Fibroblast of skin of left quadriceps (primary cell): Measurements from ENCODE around the gene ADGRD1.

ENCODE experiments used
- DNase-seq, 2 experiments: peaks; one replicate each; pipeline ENCODE4 v3.0.0-alpha.2; 2013; ENCODE audit warnings: low read depth in 2 of 2

ADGRD1 gene

GRCh38 chr12:131041968-131042833, 88.5 kb downstream of the ADGRD1 start:
- DNase-seq: no peak

DNA sequence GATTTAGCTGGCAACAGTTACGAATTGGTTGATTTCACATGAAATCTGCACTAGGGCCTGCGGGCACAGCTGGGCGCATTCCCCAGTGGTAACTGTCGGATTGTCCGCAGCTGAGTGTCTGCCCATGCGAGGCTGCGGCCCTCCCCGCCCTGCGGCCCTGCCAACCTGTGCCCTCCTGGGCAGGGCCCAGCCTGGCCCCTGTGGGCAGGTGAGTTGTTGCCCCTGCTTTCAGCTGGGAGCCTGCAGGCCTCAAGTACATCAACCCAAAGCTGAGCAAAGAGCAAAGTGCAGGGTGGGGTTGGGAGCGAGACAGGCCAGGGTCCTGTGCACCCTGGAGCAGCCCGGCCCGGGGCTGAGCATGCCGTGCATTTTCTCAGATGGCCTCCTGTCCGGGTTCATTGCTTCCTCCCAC, 89.1 kb downstream of the ADGRD1 start:
- no peak for DNase-seq

GRCh38 chr12:131043401-131043871, 89.7 kb downstream of the ADGRD1 start:
- DNase-seq: no peak

DNA sequence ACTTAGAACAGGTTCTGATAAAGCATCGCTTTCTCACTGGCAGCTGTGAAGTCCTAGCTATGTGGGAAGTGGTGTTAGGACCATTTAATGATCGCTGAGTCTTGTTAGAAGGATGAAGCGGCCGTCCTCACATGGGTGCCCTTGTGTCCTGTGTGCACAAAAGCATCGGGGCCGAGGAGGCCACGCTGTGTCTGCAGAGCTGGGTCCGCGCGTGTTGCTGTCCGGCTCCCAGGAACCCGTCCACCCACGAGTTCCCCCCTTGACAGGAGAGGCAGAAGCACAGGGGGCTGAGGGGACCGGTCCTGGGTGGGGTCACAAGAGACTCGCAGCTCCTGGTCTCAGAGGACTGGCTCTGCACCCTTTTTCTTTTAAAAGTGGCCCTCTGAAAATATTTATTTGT, 90.4 kb downstream of the ADGRD1 start:
- no peak for DNase-seq

DNA sequence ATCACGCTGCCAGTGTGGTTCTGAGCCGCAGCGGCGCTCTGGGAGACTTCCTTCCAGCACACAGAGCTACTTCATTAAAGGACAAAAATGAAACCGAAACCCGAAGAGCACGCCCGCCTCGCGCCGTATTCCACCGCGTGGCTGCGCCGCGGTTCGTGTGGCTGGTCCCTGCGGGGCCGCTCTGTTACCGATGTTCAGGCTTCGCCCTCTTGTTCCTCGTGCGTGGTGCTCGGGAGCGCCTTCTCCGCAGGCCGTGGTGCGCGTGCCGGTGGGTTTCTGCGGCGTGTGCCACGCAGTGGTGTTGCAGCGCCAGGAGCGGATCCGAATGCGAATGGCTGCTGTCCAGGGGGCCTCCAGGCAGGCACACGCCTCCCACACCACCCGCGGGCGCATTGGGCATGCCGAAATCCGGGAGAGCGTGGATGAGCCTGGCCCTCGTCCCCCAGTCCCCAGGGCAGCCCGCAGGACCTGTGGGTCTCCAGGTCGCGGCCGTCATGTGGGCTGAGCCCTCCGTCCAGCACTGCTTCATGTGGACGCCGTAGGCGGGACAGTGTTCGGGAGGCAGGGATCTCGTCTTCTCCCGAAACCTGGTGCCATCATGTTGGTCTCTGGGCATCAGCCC, 91.2 kb downstream of the ADGRD1 start:
- no peak for DNase-seq

GRCh38 chr12:131045705-131046460, 92.2 kb downstream of the ADGRD1 start:
- no peak for DNase-seq

GRCh38 chr12:131046813-131047788, 93.4 kb downstream of the ADGRD1 start:
- no peak for DNase-seq

DNA sequence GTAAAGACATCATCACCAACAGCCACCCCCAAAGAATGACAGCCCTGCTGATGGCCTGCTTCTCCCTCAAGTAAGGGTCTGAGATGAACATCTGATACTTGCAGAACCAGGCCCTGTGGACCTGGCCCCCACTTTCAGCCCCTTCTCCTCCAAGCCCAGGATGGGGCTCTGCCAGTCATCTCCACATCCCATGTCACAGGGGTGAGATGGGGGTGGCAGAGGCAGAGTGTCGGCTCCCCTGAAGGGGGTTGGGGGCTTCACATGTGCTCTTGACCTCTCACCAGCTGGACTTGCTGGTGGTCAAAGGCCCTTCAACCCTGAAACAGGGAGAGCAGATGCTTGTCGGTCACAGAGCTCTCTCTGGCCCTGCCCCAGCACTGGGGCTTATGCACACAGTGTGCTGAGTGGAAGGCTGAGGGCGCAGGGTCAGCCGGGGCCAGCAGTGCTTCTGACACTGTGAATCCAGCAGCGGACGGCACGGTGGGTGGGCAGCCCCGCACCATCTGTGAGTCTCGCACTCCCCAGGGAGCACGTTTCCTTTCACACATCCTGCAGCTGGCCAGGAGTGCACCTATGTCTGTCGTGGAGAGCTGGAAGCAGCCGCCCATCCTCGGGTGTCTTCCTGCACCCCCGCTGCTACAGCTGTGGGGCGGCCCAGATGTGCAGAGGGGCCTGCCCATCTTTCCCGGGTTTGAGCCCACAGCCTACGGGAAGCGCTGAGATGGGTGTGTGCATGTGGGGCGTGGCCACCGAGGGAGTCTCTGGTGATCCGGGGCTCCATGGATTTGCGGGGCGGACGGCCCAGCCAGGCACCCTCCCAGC, 94.3 kb downstream of the ADGRD1 start:
- DNase-seq: no peak

DNA sequence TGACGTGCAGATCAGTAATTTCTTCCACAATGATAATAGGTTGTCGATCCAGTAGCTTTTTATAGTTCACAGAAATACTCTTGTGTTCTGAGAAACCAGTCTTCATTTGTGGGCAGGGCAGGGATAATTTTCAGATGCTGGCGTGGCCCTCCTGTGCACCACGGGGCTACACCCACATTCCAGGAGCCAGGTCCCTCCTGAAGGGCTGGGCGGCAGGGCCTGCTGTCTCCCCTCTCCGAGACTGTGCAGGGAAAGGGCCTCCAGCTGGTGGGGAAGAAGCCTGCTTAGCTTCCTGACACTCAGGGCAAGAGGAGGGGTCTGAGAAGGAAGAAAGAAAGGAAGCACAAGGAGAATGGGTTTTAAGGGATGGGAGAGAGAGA, 94.9 kb downstream of the ADGRD1 start:
- DNase-seq: no peak

DNA sequence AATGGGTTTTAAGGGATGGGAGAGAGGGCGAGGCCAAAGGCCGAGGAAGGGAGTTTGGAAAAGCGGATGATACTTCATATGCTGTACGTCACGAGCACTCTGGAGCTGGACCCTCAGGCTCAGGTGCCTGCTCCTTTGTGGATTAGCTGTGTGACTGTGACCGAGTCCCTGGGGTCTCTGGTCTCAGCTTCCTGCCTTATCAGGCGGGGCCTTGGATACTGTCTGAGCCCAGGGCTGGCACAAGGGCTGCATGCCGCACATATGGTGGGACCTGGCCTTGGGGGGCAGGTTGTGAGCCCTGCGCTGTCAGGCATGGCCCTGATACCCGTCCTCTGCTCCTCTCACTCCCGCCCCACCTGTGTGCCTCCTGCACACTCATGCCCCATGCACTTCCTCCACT, 95.3 kb downstream of the ADGRD1 start:
- no peak for DNase-seq

- DNase-seq: no peak
These were observed 96.0 kb downstream of the ADGRD1 start for GRCh38 chr12:131049549-131050339.

- no peak for DNase-seq
These were observed 96.9 kb downstream of the ADGRD1 start for GRCh38 chr12:131050463-131051154.

- DNase-seq: no peak
These were observed 97.4 kb downstream of the ADGRD1 start for GRCh38 chr12:131051155-131051473.

- no peak for DNase-seq
These were observed 98.5 kb downstream of the ADGRD1 start for GRCh38 chr12:131052063-131052781.

DNA sequence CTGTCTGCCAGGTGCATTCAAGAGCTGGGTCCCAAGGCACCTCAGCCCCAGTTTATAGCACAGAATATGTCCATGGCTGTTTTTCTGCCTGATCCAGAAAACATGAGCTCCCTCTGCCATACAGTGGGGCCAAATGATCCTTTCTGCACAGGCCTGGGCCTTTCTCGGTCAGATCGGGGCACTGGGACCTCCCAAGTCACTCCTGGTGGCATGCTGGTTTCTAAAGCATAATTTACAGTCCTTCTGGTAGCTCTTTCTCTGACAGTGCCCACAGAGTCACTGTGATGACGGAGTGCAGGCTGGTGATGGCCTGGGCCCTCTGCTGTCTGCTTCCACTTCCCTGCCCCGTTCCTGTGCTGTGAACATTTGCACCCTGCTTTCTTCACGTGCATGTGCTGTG, 99.2 kb downstream of the ADGRD1 start:
- DNase-seq: no peak

DNA sequence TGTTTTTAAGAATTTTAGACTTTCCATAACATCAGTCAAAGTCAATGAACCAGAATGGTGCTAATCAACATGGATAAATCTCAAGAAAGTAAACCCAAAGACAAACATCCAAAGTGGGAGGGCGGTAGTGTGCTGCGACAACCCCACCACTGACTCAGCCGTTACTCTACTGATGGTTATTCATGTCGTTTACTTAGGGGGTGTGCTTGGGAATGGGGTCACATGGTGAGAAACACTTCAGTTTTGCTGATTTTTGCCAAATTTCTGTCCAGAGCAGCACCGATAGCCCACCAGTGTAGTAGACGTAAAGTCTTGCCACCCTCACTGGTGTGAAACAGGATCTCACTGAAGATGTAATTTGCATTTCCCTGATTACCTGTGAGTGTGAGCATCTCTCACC, 99.9 kb downstream of the ADGRD1 start:
- DNase-seq: no peak

GRCh38 chr12:131054345-131055092, 100.8 kb downstream of the ADGRD1 start:
- DNase-seq: no peak

DNA sequence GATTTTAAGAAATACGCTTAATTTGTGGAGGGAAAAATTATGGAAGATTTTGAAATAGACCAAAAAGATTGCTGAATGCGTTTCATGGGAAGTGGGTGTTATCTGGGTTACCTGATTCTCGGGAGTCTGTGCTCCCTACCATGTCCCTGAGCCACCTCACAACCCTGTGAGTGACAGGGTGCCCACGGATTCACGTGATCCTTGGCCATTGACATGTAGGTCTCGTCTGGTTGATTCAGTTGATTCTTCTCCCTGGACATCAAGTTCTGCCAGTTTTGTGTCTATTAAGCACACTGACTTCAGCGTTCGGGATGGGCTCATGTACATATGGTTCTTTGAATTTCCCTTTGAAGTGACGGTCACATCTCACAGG, 101.4 kb downstream of the ADGRD1 start:
- no peak for DNase-seq
